Measurements from ENCODE around the gene REV3L.
"Not testable (repeated sequence)": the region's sequence is repeated elsewhere in the genome, so short reads cannot be mapped to it uniquely, and the experiment has no call there.

DNA sequence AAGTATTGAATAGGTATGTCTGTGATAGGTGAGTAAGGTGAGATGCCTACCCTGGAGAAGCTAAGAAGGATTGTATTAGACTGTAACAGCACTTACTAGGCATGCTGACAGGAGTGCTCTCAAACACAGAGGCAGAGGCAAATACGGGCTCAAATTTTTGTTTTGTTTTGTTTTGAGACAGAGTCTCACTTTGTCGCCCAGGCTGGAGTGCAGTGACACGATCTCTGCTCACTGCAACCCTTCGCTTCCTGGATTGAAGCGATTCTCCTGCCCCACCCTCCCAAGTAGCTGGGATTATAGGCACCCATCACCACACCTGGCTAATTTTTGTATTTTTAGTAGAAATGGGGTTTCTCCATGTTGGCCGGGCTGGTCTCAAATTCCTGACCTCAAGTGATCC, 31.5 kb upstream of the REV3L start:
- not testable (repeated sequence) for TF ChIP-seq POLR2AphosphoS5, POLR2A (IDR thresholded peaks at IDR 0.05)
- TF ChIP-seq, protein P1, sequence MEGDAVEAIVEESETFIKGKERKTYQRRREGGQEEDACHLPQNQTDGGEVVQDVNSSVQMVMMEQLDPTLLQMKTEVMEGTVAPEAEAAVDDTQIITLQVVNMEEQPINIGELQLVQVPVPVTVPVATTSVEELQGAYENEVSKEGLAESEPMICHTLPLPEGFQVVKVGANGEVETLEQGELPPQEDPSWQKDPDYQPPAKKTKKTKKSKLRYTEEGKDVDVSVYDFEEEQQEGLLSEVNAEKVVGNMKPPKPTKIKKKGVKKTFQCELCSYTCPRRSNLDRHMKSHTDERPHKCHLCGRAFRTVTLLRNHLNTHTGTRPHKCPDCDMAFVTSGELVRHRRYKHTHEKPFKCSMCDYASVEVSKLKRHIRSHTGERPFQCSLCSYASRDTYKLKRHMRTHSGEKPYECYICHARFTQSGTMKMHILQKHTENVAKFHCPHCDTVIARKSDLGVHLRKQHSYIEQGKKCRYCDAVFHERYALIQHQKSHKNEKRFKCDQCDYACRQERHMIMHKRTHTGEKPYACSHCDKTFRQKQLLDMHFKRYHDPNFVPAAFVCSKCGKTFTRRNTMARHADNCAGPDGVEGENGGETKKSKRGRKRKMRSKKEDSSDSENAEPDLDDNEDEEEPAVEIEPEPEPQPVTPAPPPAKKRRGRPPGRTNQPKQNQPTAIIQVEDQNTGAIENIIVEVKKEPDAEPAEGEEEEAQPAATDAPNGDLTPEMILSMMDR (IDR thresholded peaks at IDR 0.05) = not testable (repeated sequence)
